Liver (tissue), 9 donors: ENCODE results near the gene PANX1. TPM values are rescaled to one million over a fixed set of nuclear protein-coding genes. Genes with fewer than 3 reads are reported as not detected.

Source experiments
- DNase-seq: peaks from one replicate; pipeline ENCODE4 v3.0.0-alpha.2; 2017; ENCODE audit warnings: low spot score
- H3K27ac ChIP-seq, 2 donors: one replicate each; pipeline ENCODE4 v1.7.0; 2013; ENCODE audit warnings: inconsistent platforms in 2 of 2, low read length in 2 of 2, control low read depth in 1 of 2, low read depth in 1 of 2, mild to moderate bottlenecking in 1 of 2
- H3K27me3 ChIP-seq, 4 donors: one replicate each; pipeline versions ENCODE4 v1.6.1 to v1.7.0; 2013; ENCODE audit warnings: low read length in 3 of 4, inconsistent platforms in 1 of 4, mild to moderate bottlenecking in 1 of 4, moderate library complexity in 1 of 4; ENCODE audit not compliant: control insufficient read depth in 4 of 4, insufficient read depth in 4 of 4
- H3K36me3 ChIP-seq, 4 donors: one replicate each; pipeline versions ENCODE4 v1.6.1 to v1.7.0; 2013; ENCODE audit warnings: low read length in 3 of 4, mild to moderate bottlenecking in 3 of 4, low read depth in 1 of 4, moderate library complexity in 1 of 4; ENCODE audit not compliant: control insufficient read depth in 4 of 4, insufficient read depth in 3 of 4
- H3K4me1 ChIP-seq, 4 donors: one replicate each; pipeline versions ENCODE4 v1.6.1 to v1.7.0; 2013; ENCODE audit warnings: low read length in 3 of 4, mild to moderate bottlenecking in 3 of 4, moderate library complexity in 1 of 4; ENCODE audit not compliant: control insufficient read depth in 4 of 4, insufficient read depth in 4 of 4
- H3K4me3 ChIP-seq, 3 donors: one replicate each; pipeline versions ENCODE4 v1.6.1 to v1.7.0; 2013; ENCODE audit warnings: low read length in 3 of 3, control low read depth in 1 of 3, low read depth in 1 of 3, mild to moderate bottlenecking in 1 of 3
- H3K9ac ChIP-seq, 2 donors: one replicate each; pipeline ENCODE4 v1.7.0; 2013; ENCODE audit warnings: low read length in 2 of 2, mild to moderate bottlenecking in 2 of 2, moderate library complexity in 2 of 2, control low read depth in 1 of 2, low read depth in 1 of 2
- H3K9me3 ChIP-seq, 4 donors: one replicate each; pipeline versions ENCODE4 v1.6.1 to v1.7.0; 2013; ENCODE audit warnings: low read length in 3 of 4; ENCODE audit not compliant: control insufficient read depth in 4 of 4
- CTCF ChIP-seq: fragments of 150-350 bp; IDR thresholded peaks from 2 replicates; pipeline ENCODE4 v1.5.1; 2017; ENCODE audit warnings: improper control_type of control experiment, low read depth, low read length; ENCODE audit not compliant: missing input control
- EGR1 ChIP-seq, 2 donors: IDR thresholded peaks; 2 replicates each; pipeline ENCODE4 v1.6.1; 2016 to 2018; ENCODE audit warnings: antibody characterized with exemption in 2 of 2, low read depth in 2 of 2
- FOXA1 ChIP-seq: IDR thresholded peaks from 2 replicates; pipeline ENCODE4 v1.6.1; 2016; ENCODE audit warnings: antibody characterized with exemption
- FOXA2 ChIP-seq: IDR thresholded peaks from 2 replicates; pipeline ENCODE4 v1.6.1; 2016; ENCODE audit warnings: antibody characterized with exemption
- GABPA ChIP-seq, 2 donors: IDR thresholded peaks in 1 of 2; conservative IDR thresholded peaks in 1 of 2; 2 replicates each; pipeline ENCODE4 v1.6.1; 2016; ENCODE audit warnings: antibody characterized with exemption in 2 of 2, mild to moderate bottlenecking in 1 of 2, moderate library complexity in 1 of 2
- HNF4A ChIP-seq, 2 donors: conservative IDR thresholded peaks; 2 replicates each; pipeline ENCODE4 v1.6.1; 2016; ENCODE audit warnings: antibody characterized with exemption in 2 of 2, mild to moderate bottlenecking in 2 of 2
- HNF4G ChIP-seq: IDR thresholded peaks from 2 replicates; pipeline ENCODE4 v1.6.1; 2016; ENCODE audit warnings: antibody characterized with exemption
- JUND ChIP-seq, 2 donors: IDR thresholded peaks; 2 replicates each; pipeline ENCODE4 v1.6.1; 2016; ENCODE audit warnings: antibody characterized with exemption in 2 of 2
- MAX ChIP-seq: IDR thresholded peaks from 2 replicates; pipeline ENCODE4 v1.6.1; 2016; ENCODE audit warnings: antibody characterized with exemption
- NR2F2 ChIP-seq: IDR thresholded peaks from 2 replicates; pipeline ENCODE4 v1.6.1; 2016; ENCODE audit warnings: antibody characterized with exemption
- RAD21 ChIP-seq, 2 donors: IDR thresholded peaks; 2 replicates each; pipeline ENCODE4 v1.6.1; 2016; ENCODE audit warnings: antibody characterized with exemption in 2 of 2, mild to moderate bottlenecking in 2 of 2
- REST ChIP-seq: IDR thresholded peaks from 2 replicates; pipeline ENCODE4 v1.6.1; 2016; ENCODE audit warnings: antibody characterized with exemption, mild to moderate bottlenecking
- RXRA ChIP-seq, 2 donors: IDR thresholded peaks; 2 replicates each; pipeline ENCODE4 v1.6.1; 2017 to 2018; ENCODE audit warnings: antibody characterized with exemption in 2 of 2, mild to moderate bottlenecking in 1 of 2
- SP1 ChIP-seq: IDR thresholded peaks from 2 replicates; pipeline ENCODE4 v1.6.1; 2018; ENCODE audit warnings: antibody characterized with exemption, mild to moderate bottlenecking
- TAF1 ChIP-seq: conservative IDR thresholded peaks from 2 replicates; pipeline ENCODE4 v1.6.1; 2016; ENCODE audit warnings: antibody characterized with exemption, mild to moderate bottlenecking
- YY1 ChIP-seq: IDR thresholded peaks from 2 replicates; pipeline ENCODE4 v1.6.1; 2016; ENCODE audit warnings: antibody characterized with exemption, mild to moderate bottlenecking
- WGBS: extraction: QIAGEN DNeasy Blood & Tissue Kit; methylation state at CpG from one replicate; pipeline ENCODE4 v1.1.7; 2013; 5-methylcytosine and 5-hydroxymethylcytosine counted together
- polyA plus RNA-seq, 2 donors: library from polyadenylated mRNA; stranded (reverse) in 1 of 2; unstranded in 1 of 2; fragments of 200-250 nt in 1 of 2; fragments of >200 nt in 1 of 2; fragmentation: Nextera tagmentation in 1 of 2; extraction: Ambion mirVana in 1 of 2; gene quantifications; one replicate each; pipeline versions ENCODE4 v1.2.1 to v1.2.3, GENCODE V29; 2013 to 2015
- total RNA-seq, 2 donors: library from RNA; depleted of rRNA; stranded (reverse); fragments of >200 nt; gene quantifications; one replicate each; pipeline ENCODE4 v1.2.3, GENCODE V29; 2014
- TF ChIP-seq, protein P1 (sequence below): IDR thresholded peaks from 2 replicates; pipeline ENCODE4 v1.6.1; 2016; ENCODE audit warnings: antibody characterized with exemption
- TF ChIP-seq, protein P2 (sequence below): IDR thresholded peaks from 2 replicates; pipeline ENCODE4 v1.6.1; 2016; ENCODE audit warnings: antibody characterized with exemption
- donor health status: healthy.
- donor health status: healthy.
- donor health status: healthy.
- donor health status: healthy.
- donor health status: healthy.

PANX1 gene, protein sequence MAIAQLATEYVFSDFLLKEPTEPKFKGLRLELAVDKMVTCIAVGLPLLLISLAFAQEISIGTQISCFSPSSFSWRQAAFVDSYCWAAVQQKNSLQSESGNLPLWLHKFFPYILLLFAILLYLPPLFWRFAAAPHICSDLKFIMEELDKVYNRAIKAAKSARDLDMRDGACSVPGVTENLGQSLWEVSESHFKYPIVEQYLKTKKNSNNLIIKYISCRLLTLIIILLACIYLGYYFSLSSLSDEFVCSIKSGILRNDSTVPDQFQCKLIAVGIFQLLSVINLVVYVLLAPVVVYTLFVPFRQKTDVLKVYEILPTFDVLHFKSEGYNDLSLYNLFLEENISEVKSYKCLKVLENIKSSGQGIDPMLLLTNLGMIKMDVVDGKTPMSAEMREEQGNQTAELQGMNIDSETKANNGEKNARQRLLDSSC
- 10 to 100 TPM in 1 of 2 donors, 1 to 10 TPM in 1; 9.9 to 14.1 TPM for total RNA-seq
- 1 to 10 TPM; 6.4 to 6.8 TPM for polyA plus RNA-seq

DNA sequence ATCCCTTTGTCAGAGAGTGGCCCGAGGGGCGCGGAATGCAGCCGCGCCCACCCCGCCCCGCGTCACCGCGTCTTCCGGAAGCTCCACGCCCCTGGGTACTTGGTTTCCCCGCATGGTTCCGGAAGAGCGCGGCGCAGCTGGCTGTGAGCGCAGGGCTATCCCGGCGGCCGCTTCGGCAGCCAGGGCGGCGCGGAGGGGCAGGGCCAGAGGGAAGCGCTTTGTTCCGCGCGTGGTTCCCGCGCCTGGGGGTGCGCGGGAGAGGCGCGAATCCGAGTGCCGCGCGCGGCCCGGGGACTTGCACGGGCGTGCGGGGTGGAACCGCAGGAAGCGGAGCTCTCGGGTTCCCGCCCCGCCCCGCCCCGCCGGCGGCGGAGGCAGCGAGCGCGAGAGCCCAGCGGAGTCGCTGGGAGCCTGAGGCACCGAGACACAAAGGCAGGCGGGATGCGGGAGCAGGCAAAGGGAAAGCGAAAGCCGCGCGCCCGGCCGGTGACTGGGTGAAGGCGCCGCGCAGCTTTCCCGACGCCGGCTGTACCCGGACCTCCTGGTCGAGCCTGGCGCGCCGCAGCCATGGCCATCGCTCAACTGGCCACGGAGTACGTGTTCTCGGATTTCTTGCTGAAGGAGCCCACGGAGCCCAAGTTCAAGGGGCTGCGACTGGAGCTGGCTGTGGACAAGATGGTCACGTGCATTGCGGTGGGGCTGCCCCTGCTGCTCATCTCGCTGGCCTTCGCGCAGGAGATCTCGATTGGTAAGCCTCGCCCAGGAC lies at the start of gene PANX1:
Gene PANX1 (plus strand): TSS at position 96 of the 766 bp plus-strand sequence. CDS start 472 bp downstream, at position 568.
- H3K4me1 ChIP-seq = peaks cover 17 to 53% (median 33%) of the 10 kb centered on the region in 4 donors
- peak; percentile 75 for DNase-seq
- H3K4me3 ChIP-seq = peak within 1 kb of the TSS; percentile 61 to 87 (median 83)
- no peaks in the 10 kb centered on the region for H3K9me3 ChIP-seq
- no peaks in the 10 kb centered on the region for H3K36me3 ChIP-seq
- TF ChIP-seq JUND (IDR thresholded peaks at IDR 0.05) = no peak
- TF ChIP-seq, protein P1, sequence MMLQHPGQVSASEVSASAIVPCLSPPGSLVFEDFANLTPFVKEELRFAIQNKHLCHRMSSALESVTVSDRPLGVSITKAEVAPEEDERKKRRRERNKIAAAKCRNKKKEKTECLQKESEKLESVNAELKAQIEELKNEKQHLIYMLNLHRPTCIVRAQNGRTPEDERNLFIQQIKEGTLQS = no peak
- TF ChIP-seq, protein P2, sequence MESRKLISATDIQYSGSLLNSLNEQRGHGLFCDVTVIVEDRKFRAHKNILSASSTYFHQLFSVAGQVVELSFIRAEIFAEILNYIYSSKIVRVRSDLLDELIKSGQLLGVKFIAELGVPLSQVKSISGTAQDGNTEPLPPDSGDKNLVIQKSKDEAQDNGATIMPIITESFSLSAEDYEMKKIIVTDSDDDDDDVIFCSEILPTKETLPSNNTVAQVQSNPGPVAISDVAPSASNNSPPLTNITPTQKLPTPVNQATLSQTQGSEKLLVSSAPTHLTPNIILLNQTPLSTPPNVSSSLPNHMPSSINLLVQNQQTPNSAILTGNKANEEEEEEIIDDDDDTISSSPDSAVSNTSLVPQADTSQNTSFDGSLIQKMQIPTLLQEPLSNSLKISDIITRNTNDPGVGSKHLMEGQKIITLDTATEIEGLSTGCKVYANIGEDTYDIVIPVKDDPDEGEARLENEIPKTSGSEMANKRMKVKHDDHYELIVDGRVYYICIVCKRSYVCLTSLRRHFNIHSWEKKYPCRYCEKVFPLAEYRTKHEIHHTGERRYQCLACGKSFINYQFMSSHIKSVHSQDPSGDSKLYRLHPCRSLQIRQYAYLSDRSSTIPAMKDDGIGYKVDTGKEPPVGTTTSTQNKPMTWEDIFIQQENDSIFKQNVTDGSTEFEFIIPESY = peak; percentile 39
- TF ChIP-seq RXRA (IDR thresholded peaks at IDR 0.05) = no peak
- TF ChIP-seq EGR1 (IDR thresholded peaks at IDR 0.05; ENCODE audit: low read depth in 2 of 2) = peak in 1 of 2 donors; percentile 31
- TF ChIP-seq GABPA (IDR thresholded peaks at IDR 0.05 in 1 of 2, conservative IDR thresholded peaks at IDR 0.05 in 1 of 2) = peak; percentile 56 to 79
- no peak for TF ChIP-seq NR2F2
- no peak for TF ChIP-seq HNF4A (conservative IDR thresholded peaks at IDR 0.05)
- no peak for TF ChIP-seq FOXA1
- no peak for TF ChIP-seq CTCF
- TF ChIP-seq FOXA2 = no peak
- TF ChIP-seq YY1 = peak; percentile 53
- no peak for TF ChIP-seq SP1
- no peak for TF ChIP-seq MAX
- TF ChIP-seq REST = no peak
- no peak for TF ChIP-seq HNF4G
- TF ChIP-seq TAF1 = no peak
- peak in 1 of 2 donors; percentile 2 for TF ChIP-seq RAD21 (IDR thresholded peaks at IDR 0.05)
- under 1% methylated on average over 92 of the region's 92 CpGs for WGBS
- H3K9ac ChIP-seq = peak within 1 kb of the TSS; percentile 59 to 69
- peak within 1 kb of the TSS; percentile 90 to 97 for H3K27ac ChIP-seq
- H3K27me3 ChIP-seq = no peaks in the 10 kb centered on the region
